GM12801 (cell line): ENCODE data around the gene PARPBP.

Source experiments
- TF ChIP-seq, protein P1 (sequence below): IDR thresholded peaks from one replicate; pipeline ENCODE4 v1.5.1; 2011; ENCODE audit warnings: control low read depth; ENCODE audit not compliant: insufficient read length; ENCODE audit errors: extremely low read depth

PARPBP gene

DNA sequence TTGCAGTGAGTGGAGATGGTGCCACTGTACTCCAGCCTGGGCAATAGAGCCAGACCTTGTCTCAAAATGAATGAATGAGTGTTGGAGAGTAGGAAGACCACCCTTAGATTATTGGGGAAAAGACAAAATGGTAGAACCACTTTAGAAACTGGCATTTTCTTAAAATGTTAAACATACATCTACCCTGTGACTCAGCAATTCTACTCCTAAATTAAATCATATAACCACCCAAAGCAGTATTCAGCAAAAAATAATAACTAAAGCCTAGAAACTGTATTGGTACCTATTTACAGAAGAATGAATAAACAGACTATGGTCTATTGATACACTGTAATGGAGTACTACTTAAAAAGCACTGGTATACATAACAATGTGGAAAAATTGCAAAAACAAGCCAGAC is 9.2 kb upstream of the PARPBP start:
- TF ChIP-seq, protein P1, sequence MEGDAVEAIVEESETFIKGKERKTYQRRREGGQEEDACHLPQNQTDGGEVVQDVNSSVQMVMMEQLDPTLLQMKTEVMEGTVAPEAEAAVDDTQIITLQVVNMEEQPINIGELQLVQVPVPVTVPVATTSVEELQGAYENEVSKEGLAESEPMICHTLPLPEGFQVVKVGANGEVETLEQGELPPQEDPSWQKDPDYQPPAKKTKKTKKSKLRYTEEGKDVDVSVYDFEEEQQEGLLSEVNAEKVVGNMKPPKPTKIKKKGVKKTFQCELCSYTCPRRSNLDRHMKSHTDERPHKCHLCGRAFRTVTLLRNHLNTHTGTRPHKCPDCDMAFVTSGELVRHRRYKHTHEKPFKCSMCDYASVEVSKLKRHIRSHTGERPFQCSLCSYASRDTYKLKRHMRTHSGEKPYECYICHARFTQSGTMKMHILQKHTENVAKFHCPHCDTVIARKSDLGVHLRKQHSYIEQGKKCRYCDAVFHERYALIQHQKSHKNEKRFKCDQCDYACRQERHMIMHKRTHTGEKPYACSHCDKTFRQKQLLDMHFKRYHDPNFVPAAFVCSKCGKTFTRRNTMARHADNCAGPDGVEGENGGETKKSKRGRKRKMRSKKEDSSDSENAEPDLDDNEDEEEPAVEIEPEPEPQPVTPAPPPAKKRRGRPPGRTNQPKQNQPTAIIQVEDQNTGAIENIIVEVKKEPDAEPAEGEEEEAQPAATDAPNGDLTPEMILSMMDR: no peak

DNA sequence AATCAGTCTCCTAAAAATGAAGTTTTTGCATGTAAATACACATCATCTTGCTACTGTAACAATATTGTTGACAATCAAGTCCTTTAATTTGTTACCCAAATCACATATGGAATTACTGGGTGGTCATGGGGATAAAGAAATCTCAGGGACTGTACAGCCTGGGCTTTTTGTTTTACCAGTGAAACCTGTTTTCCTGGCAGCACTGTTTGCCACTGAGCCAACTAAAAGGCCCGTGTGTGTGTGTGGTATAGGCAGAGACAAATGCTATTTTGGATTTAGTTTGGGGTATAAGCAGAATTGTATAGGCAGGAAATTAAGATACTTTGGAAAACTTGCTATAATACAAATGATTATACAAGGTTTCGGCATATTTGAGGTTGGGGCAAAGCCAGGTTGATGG is 5.8 kb upstream of the PARPBP start:
- TF ChIP-seq, protein P1: no peak

DNA sequence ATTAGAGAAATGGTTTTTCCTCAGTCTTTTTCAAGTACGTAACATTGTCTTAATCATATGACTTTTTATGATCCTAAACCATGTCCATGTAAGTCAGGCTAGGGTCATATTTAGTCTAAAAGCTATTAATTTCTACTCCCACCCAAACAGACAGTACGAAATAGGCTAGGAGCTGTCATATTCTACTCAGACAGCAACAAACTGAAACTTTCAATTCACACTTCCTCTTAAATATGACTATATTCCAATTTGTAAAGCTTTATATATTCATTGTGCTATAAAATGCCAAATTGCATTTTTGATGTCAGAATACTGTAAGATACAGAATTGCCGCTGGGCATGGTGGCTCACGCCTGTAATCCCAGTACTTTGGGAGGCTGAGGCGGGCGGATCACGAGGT is 3.6 kb upstream of the PARPBP start:
- TF ChIP-seq, protein P1: no peak

DNA sequence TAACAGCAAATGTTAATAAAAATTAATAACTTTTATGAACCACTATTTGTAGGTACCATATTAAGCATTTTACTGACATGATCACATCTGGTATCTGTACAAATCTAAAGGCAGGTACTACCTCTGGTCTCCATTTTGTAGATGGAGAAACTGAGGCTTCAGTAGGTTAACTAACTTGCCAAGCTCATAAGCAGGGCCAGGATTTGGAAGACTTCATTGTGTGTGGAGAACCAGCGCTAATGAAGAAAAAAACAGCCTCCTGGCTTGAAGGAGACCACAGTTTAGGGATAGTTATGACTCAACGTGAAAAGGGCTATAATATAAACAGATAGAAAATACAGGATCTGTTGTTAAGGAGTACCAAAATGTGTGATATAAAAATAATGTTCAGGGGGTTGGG is 1.1 kb upstream of the PARPBP start:
- TF ChIP-seq, protein P1: no peak

DNA sequence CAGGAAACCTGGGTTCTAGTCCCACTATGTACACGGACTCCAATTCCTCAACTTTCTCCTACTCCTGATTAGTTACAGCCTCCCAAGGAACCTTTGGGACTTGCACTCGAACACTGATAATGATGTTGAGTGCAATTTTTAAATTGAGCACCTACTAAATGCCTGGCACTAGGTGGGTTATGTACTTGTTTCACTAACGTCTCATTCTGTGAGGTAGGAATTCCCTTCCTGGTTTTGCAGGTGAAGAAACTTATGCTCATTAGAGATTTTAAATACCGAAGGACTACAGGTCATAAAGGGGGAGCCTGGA is 536 bp downstream of the PARPBP start:
- TF ChIP-seq, protein P1: no peak

DNA sequence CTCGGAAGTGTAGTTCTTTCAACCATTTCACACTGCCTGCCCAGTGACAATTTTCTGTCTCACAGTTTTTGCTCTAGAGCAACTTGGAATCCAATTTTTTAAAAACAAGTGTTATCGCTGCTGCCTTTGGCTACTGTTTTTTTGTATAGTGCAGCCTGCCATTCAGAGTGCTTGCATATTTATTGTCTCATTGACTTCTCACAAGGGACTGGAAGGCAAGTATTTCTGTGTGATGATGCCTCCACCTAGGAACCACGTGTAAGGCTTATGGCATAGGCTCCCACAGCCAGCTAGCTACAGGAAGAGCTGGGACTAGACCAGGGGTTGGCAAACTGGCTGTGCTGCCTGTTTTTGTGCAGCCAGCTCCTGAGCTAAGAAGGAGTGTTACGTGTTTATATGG is 903 bp downstream of the PARPBP start:
- TF ChIP-seq, protein P1: no peak

DNA sequence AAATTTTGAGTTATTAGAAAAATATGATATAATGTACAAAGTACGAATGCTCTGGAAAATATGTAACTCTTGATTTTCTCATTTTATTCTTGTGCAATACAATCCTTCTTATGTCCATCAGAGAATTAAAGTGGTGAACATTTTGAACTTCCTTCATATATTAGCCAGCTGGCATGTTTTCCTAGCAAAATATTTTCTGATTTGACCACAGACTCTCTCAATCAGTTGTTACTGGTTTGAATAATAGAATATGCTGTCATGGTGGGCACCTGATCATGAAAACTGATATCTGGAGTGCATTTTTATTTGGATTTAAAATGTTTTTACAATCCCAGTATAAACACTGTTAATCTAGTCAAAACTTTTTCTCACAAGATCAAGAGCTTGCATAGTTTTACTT is 24.2 kb downstream of the PARPBP start:
- TF ChIP-seq, protein P1: no peak

DNA sequence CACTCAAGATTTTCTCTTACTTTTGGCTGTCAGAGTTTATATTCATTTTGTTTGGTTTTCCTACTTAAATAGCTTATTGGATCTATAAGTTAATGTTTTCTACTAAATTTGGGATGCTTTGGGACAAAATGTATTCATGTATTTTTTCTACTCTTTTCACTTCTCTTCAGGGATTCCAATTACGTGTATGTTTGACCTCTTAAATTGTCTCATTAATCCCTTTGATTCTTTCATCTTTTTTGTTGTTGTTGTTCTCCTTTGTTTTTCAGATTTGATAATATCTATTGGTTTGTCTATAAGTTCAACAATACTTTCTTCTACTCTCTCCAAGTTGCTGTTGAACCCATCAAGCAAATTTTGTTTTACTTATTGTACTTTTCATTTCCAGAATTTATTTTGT is 43.4 kb downstream of the PARPBP start:
- TF ChIP-seq, protein P1: no peak
